K562 (cell line): ENCODE measurements around the gene SELENOO. TPM values are rescaled to one million over a fixed set of nuclear protein-coding genes. Genes with fewer than 3 reads are reported as not detected.
A peak's percentile ranks its signal among the peaks of the same experiment; 100 is the strongest.

ENCODE experiments used
- ARID2 ChIP-seq: fragments of 450-650 bp; IDR thresholded peaks from 2 replicates; pipeline ENCODE4 v1.6.1; 2017; ENCODE audit warnings: antibody characterized with exemption, mild to moderate bottlenecking
- ATF2 ChIP-seq: sonication (generic); formaldehyde crosslinking; IDR thresholded peaks from 2 replicates; pipeline ENCODE4 v1.8.1; 2022; ENCODE audit warnings: missing genetic modification reagents
- CEBPG ChIP-seq, 3 experiments: fragments of 200-800 bp in 1 of 3; sonication (Bioruptor generic) in 1 of 3; sonication (generic) in 1 of 3; formaldehyde crosslinking in 1 of 3; IDR thresholded peaks in 2 of 3; conservative IDR thresholded peaks in 1 of 3; 2 replicates each; pipeline versions ENCODE4 v1.6.1 to v1.8.0; 2016 to 2022; ENCODE audit warnings: missing compliant biosample characterization in 2 of 3, missing genetic modification characterization in 2 of 3, mild to moderate bottlenecking in 1 of 3, missing genetic modification reagents in 1 of 3
- FOXP4 ChIP-seq: sonication (generic); formaldehyde crosslinking; IDR thresholded peaks from 2 replicates; pipeline ENCODE4 v1.8.0; 2022; ENCODE audit warnings: mild to moderate bottlenecking, missing genetic modification reagents, borderline replicate concordance
- HDAC1 ChIP-seq, 2 experiments: fragments of 450-650 bp; IDR thresholded peaks; 2 replicates each; pipeline ENCODE4 v1.6.1; 2016 to 2017; ENCODE audit warnings: inconsistent platforms in 1 of 2, mild to moderate bottlenecking in 1 of 2, moderate library complexity in 1 of 2
- KLF16 ChIP-seq: IDR thresholded peaks from 2 replicates; pipeline ENCODE4 v1.6.1; 2016; ENCODE audit warnings: antibody characterized with exemption
- LARP7 ChIP-seq: fragments of 450-650 bp; IDR thresholded peaks from 2 replicates; pipeline ENCODE4 v1.6.1; 2016
- MCM2 ChIP-seq: fragments of 450-650 bp; IDR thresholded peaks from 2 replicates; pipeline ENCODE4 v1.6.1; 2017; ENCODE audit warnings: low read depth, mild to moderate bottlenecking
- MEF2A ChIP-seq: IDR thresholded peaks from 2 replicates; pipeline ENCODE4 v1.6.1; 2011; ENCODE audit warnings: low read depth, mild to moderate bottlenecking, low read length, moderate library complexity; ENCODE audit not compliant: control insufficient read depth
- NCOA4 ChIP-seq: fragments of 450-650 bp; IDR thresholded peaks from 2 replicates; pipeline ENCODE4 v1.6.1; 2018; ENCODE audit warnings: mild to moderate bottlenecking; ENCODE audit not compliant: partially characterized antibody
- PTBP1 ChIP-seq: fragments of 200-400 bp; formaldehyde crosslinking; IDR thresholded peaks from 2 replicates; pipeline ENCODE4 v1.6.1; 2017; ENCODE audit warnings: low read depth, low read length
- RBBP5 ChIP-seq: fragments of 200-600 bp; sonication (generic); IDR thresholded peaks from 2 replicates; pipeline ENCODE4 v1.6.1; 2012; ENCODE audit warnings: borderline replicate concordance, mild to moderate bottlenecking, low read length, control low read depth, inconsistent platforms; ENCODE audit not compliant: insufficient read depth, poor library complexity, severe bottlenecking
- RFX5 ChIP-seq: IDR thresholded peaks from 2 replicates; pipeline ENCODE4 v1.6.1; 2011; ENCODE audit warnings: low read depth, mild to moderate bottlenecking, improper control_type of control experiment, low read length
- SREBF1 ChIP-seq: fragments of 150-350 bp; IDR thresholded peaks from 2 replicates; pipeline ENCODE4 v1.6.1; 2014; ENCODE audit warnings: antibody characterized with exemption, low read depth, low read length, borderline replicate concordance
- STAT6 ChIP-seq: sonication (generic); formaldehyde crosslinking; IDR thresholded peaks from 2 replicates; pipeline ENCODE4 v1.8.1; 2023; ENCODE audit warnings: mild to moderate bottlenecking, missing genetic modification reagents
- TSC22D4 ChIP-seq: fragments of 450-650 bp; IDR thresholded peaks from 2 replicates; pipeline ENCODE4 v1.6.1; 2016; ENCODE audit warnings: missing genetic modification characterization, missing biosample characterization, control low read depth
- YBX1 ChIP-seq: fragments of 450-650 bp; IDR thresholded peaks from 2 replicates; pipeline ENCODE4 v1.7.1; 2016; ENCODE audit warnings: mild to moderate bottlenecking
- ZBTB12 ChIP-seq: fragments of 250-450 bp; sonication (Bioruptor Pico); IDR thresholded peaks from 2 replicates; pipeline ENCODE4 v1.4.0; 2020
- ZNF23 ChIP-seq: fragments of 250-450 bp; sonication (Bioruptor Pico); IDR thresholded peaks from 2 replicates; pipeline ENCODE4 v1.4.0; 2020; ENCODE audit warnings: mild to moderate bottlenecking
- ZNF274 ChIP-seq: IDR thresholded peaks from 2 replicates; pipeline ENCODE4 v1.6.1; 2011; ENCODE audit warnings: low read depth, mild to moderate bottlenecking, low read length, moderate library complexity, borderline replicate concordance
- polyA plus RNA-seq, 8 experiments: library from polyadenylated mRNA; depleted of rRNA in 4 of 8; stranded (reverse) in 5 of 8; unstranded in 3 of 8; fragments of >200 nt; fragmentation: Nextera tagmentation in 2 of 8; fragmentation: Illumina TruSeq in 1 of 8; extraction: Ambion mirVana in 2 of 8; extraction: Trizol in 1 of 8; gene quantifications; 2 replicates each; pipeline versions ENCODE4 v1.2.1 to v1.2.3, GENCODE V29; 2011 to 2014; ENCODE audit warnings: inconsistent platforms in 1 of 8, missing spikeins in 1 of 8
- total RNA-seq, 7 experiments: library from RNA; depleted of rRNA in 6 of 7; stranded (reverse); fragments of >200 nt in 6 of 7; fragmentation: Illumina TruSeq in 2 of 7; extraction: Trizol in 2 of 7; gene quantifications; 2 replicates each; pipeline versions ENCODE4 v1.2.1 to v1.2.3, GENCODE V29; 2011 to 2021; ENCODE audit warnings: low replicate concordance in 1 of 7

The SELENOO gene
- total and polyA plus RNA-seq, 9 of the 15 experiments (the other 6 are each of a cell fraction or from before 2014, with no cell fraction given) = 0.37 to 24.9 (median 8.3) TPM

GRCh38 chr22:50244420-50245213 is 43.8 kb downstream of the SELENOO start, which contains the start of gene TUBGCP6 (continued):
- TF ChIP-seq RBBP5 (peak; percentile 91), ZNF274 (no peak), TSC22D4 (tag) (no peak), KLF16 (no peak), YBX1 (no peak), HDAC1 (IDR thresholded peaks at IDR 0.05) (peak in 1 of 2 experiments; percentile 83; a peak in 1 of 4 replicates), LARP7 (no peak), ZBTB12 (CRISPR knock-in tag) (peak; percentile 97), PTBP1 (no peak), RFX5 (no peak), NCOA4 (no peak), CEBPG (CRISPR knock-in tag; IDR thresholded peaks at IDR 0.05) (no peak), CEBPG (tag; conservative IDR thresholded peaks at IDR 0.05 in 1 of 2, IDR thresholded peaks at IDR 0.05 in 1 of 2) (no peak), ARID2 (no peak), STAT6 (no peak), SREBF1 (no peak), ZNF23 (CRISPR knock-in tag) (no peak), MEF2A (no peak), ATF2 (CRISPR knock-in tag) (no peak), MCM2 (no peak), FOXP4 (CRISPR knock-in tag) (0 out of 2 replicates have a peak, but pooled peaks have one; percentile 14)
